ENCODE data around the gene NMRAL1. TPM values are rescaled to one million over a fixed set of nuclear protein-coding genes. Genes with fewer than 3 reads are reported as not detected.

NMRAL1 gene
- total RNA-seq, 2 donors from 2014 or later, result 56.9 to 75.2 TPM

GRCh38 chr16:4513881-4514280 lies 39.5 kb upstream of the NMRAL1 start:
- H3K27me3 Mint-ChIP-seq (ENCODE audit: insufficient read depth), result no peaks in the 10 kb centered on the region
- no peaks in the 10 kb centered on the region for H3K27me3 ChIP-seq (ENCODE audit: control insufficient read depth, insufficient read depth, low read length, poor library complexity, severe bottlenecking)
- peaks cover 20% of the 10 kb centered on the region for H3K36me3 Mint-ChIP-seq (ENCODE audit: low read depth)
- WGBS, 2 experiments (ENCODE audit: insufficient coverage in 1 of 2, insufficient read length in 1 of 2), result 87 to 93% methylated on average over 4 to 7 of the region's 7 CpGs
- H3K4me1 Mint-ChIP-seq, result peaks cover 4% of the 10 kb centered on the region
- H3K4me3 ChIP-seq (ENCODE audit: low read length), result no peak overlapping the region
- H3K4me3 Mint-ChIP-seq, result no peak overlapping the region
- H3K9ac ChIP-seq (ENCODE audit: extremely low read depth, low read length, poor library complexity, severe bottlenecking), result no peak overlapping the region
- no peak overlapping the region for H3K27ac Mint-ChIP-seq
- H3K36me3 ChIP-seq (ENCODE audit: control insufficient read depth, insufficient read depth, low read length), result peaks cover 24% of the 10 kb centered on the region
- no peaks in the 10 kb centered on the region for H3K9me3 Mint-ChIP-seq
- no peaks in the 10 kb centered on the region for H3K9me3 ChIP-seq (ENCODE audit: control insufficient read depth, low read length)
- no peak for DNase-seq
- no peak for TF ChIP-seq CTCF (conservative IDR thresholded peaks at IDR 0.05)
- no peaks in the 10 kb centered on the region for H3K4me1 ChIP-seq (ENCODE audit: control insufficient read depth, insufficient read depth, low read length)
- H3K27ac ChIP-seq (ENCODE audit: low read depth, low read length), result no peak overlapping the region

GRCh38 chr16:4513086-4513860 lies 38.8 kb upstream of the NMRAL1 start:
- Histone ChIP-seq H3K27ac (ENCODE audit: low read depth, low read length) (no peak overlapping the region), H3K4me1 (ENCODE audit: control insufficient read depth, insufficient read depth, low read length) (no peaks in the 10 kb centered on the region), H3K4me3 (ENCODE audit: low read length) (no peak overlapping the region), H3K27me3 (ENCODE audit: control insufficient read depth, insufficient read depth, low read length, poor library complexity, severe bottlenecking) (no peaks in the 10 kb centered on the region), H3K9ac (ENCODE audit: extremely low read depth, low read length, poor library complexity, severe bottlenecking) (no peak overlapping the region), H3K9me3 (ENCODE audit: control insufficient read depth, low read length) (no peaks in the 10 kb centered on the region), H3K36me3 (ENCODE audit: control insufficient read depth, insufficient read depth, low read length) (peaks cover 30% of the 10 kb centered on the region)
- H3K27ac Mint-ChIP-seq, result peak overlapping the region; percentile 70
- no peak for TF ChIP-seq CTCF (conservative IDR thresholded peaks at IDR 0.05)
- no peak overlapping the region for H3K4me3 Mint-ChIP-seq
- H3K27me3 Mint-ChIP-seq (ENCODE audit: insufficient read depth), result no peaks in the 10 kb centered on the region
- peaks cover 21% of the 10 kb centered on the region for H3K36me3 Mint-ChIP-seq (ENCODE audit: low read depth)
- 92 to 96% methylated on average over 8 to 19 of the region's 19 CpGs for WGBS, 2 experiments (ENCODE audit: insufficient coverage in 1 of 2, insufficient read length in 1 of 2)
- H3K4me1 Mint-ChIP-seq, result peaks cover 4% of the 10 kb centered on the region
- no peak for DNase-seq
- no peaks in the 10 kb centered on the region for H3K9me3 Mint-ChIP-seq

- no peak overlapping the region for H3K4me3 ChIP-seq (ENCODE audit: low read length)
- Mint-ChIP-seq H3K9me3 (no peaks in the 10 kb centered on the region), H3K4me1 (peaks cover 4% of the 10 kb centered on the region), H3K4me3 (no peak overlapping the region), H3K36me3 (ENCODE audit: low read depth) (peaks cover 21% of the 10 kb centered on the region), H3K27me3 (ENCODE audit: insufficient read depth) (no peaks in the 10 kb centered on the region), H3K27ac (peak overlapping the region; percentile 55)
- DNase-seq, result no peak
- no peaks in the 10 kb centered on the region for H3K9me3 ChIP-seq (ENCODE audit: control insufficient read depth, low read length)
- H3K27me3 ChIP-seq (ENCODE audit: control insufficient read depth, insufficient read depth, low read length, poor library complexity, severe bottlenecking), result no peaks in the 10 kb centered on the region
- WGBS, 2 experiments (ENCODE audit: insufficient coverage in 1 of 2, insufficient read length in 1 of 2), result 93 to 96% methylated on average over 4 to 10 of the region's 10 CpGs
- no peak for TF ChIP-seq CTCF (conservative IDR thresholded peaks at IDR 0.05)
- H3K27ac ChIP-seq (ENCODE audit: low read depth, low read length), result no peak overlapping the region
- no peak overlapping the region for H3K9ac ChIP-seq (ENCODE audit: extremely low read depth, low read length, poor library complexity, severe bottlenecking)
- no peaks in the 10 kb centered on the region for H3K4me1 ChIP-seq (ENCODE audit: control insufficient read depth, insufficient read depth, low read length)
- H3K36me3 ChIP-seq (ENCODE audit: control insufficient read depth, insufficient read depth, low read length), result peaks cover 38% of the 10 kb centered on the region
Measured at GRCh38 chr16:4512473-4512872, 38.0 kb upstream of the NMRAL1 start.

Measured in endodermal cell (in vitro differentiated cells).